Stomach smooth muscle (tissue), 2 donors: Measurements from ENCODE around the gene NT5DC2.

ENCODE experiments used
- H3K27ac ChIP-seq: one replicate; pipeline ENCODE4 v1.7.0; 2013; ENCODE audit warnings: mild to moderate bottlenecking, low read length, inconsistent platforms
- H3K27me3 ChIP-seq, 2 donors: one replicate each; pipeline ENCODE4 v1.7.0; 2013; ENCODE audit warnings: low read length in 2 of 2; ENCODE audit not compliant: insufficient read depth in 2 of 2, control insufficient read depth in 1 of 2
- H3K36me3 ChIP-seq, 2 donors: one replicate each; pipeline ENCODE4 v1.7.0; 2013; ENCODE audit warnings: low read length in 2 of 2; ENCODE audit not compliant: control insufficient read depth in 2 of 2, insufficient read depth in 2 of 2
- H3K4me1 ChIP-seq: one replicate; pipeline ENCODE4 v1.7.0; 2013; ENCODE audit warnings: low read length; ENCODE audit not compliant: control insufficient read depth, insufficient read depth
- H3K4me3 ChIP-seq, 2 donors: one replicate each; pipeline ENCODE4 v1.7.0; 2013; ENCODE audit warnings: low read length in 2 of 2
- H3K9ac ChIP-seq, 2 donors: one replicate each; pipeline ENCODE4 v1.7.0; 2013; ENCODE audit warnings: low read length in 2 of 2, mild to moderate bottlenecking in 1 of 2
- H3K9me3 ChIP-seq, 2 donors: one replicate each; pipeline ENCODE4 v1.7.0; 2013; ENCODE audit warnings: low read length in 2 of 2; ENCODE audit not compliant: control insufficient read depth in 2 of 2
- donor health status: healthy.
- donor health status: Pancreatic carcinoma.

NT5DC2 gene

DNA sequence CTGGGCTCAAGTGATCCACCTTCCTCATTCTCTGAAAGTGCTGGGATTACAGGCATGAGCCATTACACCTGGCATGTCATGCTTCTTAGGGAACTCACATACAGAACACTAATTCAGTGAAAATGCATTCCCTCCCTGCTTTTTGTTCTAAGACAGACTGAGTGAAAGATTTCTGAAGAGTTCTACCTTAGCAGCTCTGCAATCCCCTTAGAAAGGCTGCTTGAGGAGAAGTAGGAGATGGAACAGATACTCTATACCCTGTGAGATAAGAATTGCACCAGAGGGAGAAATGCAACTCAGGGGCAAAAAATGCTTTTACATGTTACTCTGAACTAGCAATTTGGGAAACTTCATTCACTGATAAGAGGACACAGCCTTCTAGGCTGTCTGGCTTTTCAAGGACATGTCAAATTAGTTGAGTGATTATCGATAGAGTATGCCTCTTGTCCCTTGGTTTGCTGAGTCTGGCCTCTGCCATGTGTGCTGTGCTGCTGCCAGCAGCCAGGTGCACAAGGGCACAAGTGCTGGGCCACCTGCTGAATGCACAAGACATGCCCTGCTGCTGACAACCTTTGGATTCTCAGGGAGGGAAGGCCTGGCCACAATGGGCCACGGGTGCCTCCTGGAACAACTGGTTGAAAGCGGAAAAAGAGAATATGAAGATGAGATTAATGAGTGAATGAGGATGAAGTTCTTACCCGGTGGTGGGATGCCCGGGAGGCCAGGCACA is 20.5 kb upstream of the NT5DC2 start:
- Histone ChIP-seq H3K9ac (no peak overlapping the region), H3K9me3 (no peaks in the 10 kb centered on the region), H3K27ac (no peak overlapping the region), H3K4me1 (peaks cover 8% of the 10 kb centered on the region), H3K27me3 (no peaks in the 10 kb centered on the region), H3K36me3 (peaks cover 27 to 45% of the 10 kb centered on the region in 2 donors), H3K4me3 (no peak overlapping the region)

- Histone ChIP-seq H3K27me3 (no peaks in the 10 kb centered on the region), H3K36me3 (peaks cover 28 to 39% of the 10 kb centered on the region in 2 donors), H3K27ac (no peak overlapping the region), H3K9me3 (no peaks in the 10 kb centered on the region), H3K9ac (no peak overlapping the region), H3K4me1 (no peaks in the 10 kb centered on the region), H3K4me3 (no peak overlapping the region)
These were observed 18.4 kb upstream of the NT5DC2 start for GRCh38 chr3:52552089-52552488.

DNA sequence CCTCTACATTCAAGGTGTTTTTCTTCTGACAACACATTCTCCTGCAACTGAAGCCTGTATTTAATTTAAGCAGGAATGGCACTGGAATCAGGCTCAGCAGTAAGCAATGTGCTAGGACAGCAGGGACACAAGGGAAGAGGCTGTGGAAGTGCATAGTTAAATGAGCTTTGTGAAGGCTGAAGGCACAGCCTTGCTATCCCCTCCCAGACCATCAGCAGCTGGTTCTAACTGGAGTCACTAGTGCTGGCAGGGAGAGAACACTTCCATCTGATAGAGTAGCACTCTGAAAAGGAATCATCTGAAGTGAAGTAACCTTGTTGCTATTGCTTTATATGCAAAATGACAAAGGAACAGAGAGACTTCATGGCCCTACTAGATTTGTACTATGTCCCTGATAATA is 17.5 kb upstream of the NT5DC2 start:
- Histone ChIP-seq H3K4me1 (no peaks in the 10 kb centered on the region), H3K27me3 (no peaks in the 10 kb centered on the region), H3K9me3 (no peaks in the 10 kb centered on the region), H3K9ac (no peak overlapping the region), H3K4me3 (no peak overlapping the region), H3K27ac (no peak overlapping the region), H3K36me3 (peaks cover 26 to 41% of the 10 kb centered on the region in 2 donors)

DNA sequence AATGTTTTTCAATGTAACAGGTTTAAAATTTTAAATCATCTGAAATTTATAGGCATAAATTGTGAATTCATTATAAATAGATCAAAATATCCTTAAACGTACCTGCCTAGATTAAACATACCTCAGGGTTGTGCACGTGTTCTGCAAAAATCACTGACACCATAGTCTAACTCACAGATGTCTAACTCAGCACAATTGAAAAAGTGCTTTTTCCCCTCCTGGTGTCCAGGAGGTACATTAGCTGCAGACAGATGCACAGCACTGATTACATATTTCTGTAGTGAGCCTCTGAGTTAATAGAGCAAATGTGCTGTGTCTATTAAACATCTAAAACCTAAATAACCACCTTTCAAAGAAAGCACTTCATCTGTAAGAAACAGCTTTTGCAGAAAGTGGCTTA is 13.5 kb upstream of the NT5DC2 start:
- Histone ChIP-seq H3K9ac (no peak overlapping the region), H3K9me3 (no peaks in the 10 kb centered on the region), H3K4me3 (no peak overlapping the region), H3K36me3 (peaks cover 10 to 29% of the 10 kb centered on the region in 2 donors), H3K27me3 (no peaks in the 10 kb centered on the region), H3K4me1 (no peaks in the 10 kb centered on the region), H3K27ac (no peak overlapping the region)

DNA sequence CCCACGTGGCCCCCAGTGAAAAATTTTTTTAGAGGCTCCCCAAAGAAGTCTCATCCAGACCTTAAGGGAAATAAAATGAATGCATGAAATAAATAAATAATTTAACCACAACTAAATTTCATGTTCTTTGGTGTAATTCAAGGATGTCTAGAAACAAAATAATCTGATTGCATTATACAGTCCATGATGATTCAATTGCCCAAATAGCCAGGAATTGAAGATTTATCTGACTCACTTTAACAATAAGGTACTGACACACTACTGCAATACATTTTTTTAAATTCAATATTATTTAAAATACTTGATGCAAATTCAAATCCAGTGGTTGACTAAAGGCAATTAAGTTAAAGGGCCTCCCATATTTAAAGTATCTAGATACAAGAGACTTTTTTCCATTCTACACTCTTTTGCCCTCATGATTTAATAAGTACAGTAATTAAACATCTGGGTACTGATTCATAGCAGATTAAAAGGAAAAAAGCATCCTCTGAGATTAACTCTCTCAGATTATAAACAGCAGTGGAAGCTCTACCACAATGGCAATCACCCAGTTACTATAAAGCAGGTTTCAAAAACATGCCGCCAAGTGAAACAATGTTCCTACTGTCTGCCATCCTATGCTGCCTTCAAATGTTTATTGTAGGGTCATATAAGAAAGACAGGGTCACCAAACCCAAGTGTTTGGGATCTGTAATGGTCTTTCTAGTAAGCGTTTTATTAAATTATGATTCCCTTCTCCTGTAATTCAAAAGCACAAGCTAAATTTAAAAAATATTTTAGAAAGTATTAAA is 12.6 kb upstream of the NT5DC2 start:
- no peaks in the 10 kb centered on the region for H3K4me1 ChIP-seq
- H3K27ac ChIP-seq: no peak overlapping the region
- no peaks in the 10 kb centered on the region for H3K9me3 ChIP-seq
- H3K27me3 ChIP-seq: no peaks in the 10 kb centered on the region
- no peak overlapping the region for H3K4me3 ChIP-seq
- H3K36me3 ChIP-seq: peaks cover 10 to 22% of the 10 kb centered on the region in 2 donors
- no peak overlapping the region for H3K9ac ChIP-seq

DNA sequence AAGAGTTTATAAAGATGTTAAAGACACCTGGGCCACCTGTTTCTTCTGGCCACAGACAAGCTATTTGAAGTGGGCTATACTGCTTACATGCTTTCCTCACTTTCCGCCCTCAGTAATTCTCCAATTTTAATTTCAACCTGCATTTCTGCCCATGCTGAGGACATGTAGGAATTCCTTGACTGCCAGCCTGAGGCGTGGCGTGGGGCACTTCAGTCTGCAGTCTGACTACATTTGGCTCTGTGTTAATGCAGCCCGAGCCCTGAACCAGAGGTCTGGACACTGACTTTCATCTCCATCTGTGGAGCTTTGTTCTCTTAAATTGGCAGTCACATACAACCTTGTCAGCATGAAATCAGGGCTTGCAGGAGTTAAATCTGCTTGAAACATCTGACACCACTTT is 11.3 kb upstream of the NT5DC2 start:
- Histone ChIP-seq H3K9me3 (no peaks in the 10 kb centered on the region), H3K36me3 (peaks cover 13 to 15% of the 10 kb centered on the region in 2 donors), H3K27ac (no peak overlapping the region), H3K4me3 (no peak overlapping the region), H3K4me1 (no peaks in the 10 kb centered on the region), H3K9ac (no peak overlapping the region), H3K27me3 (no peaks in the 10 kb centered on the region)

GRCh38 chr3:52541050-52541449 is 7.4 kb upstream of the NT5DC2 start:
- Histone ChIP-seq H3K9ac (no peak overlapping the region), H3K4me3 (no peak overlapping the region), H3K9me3 (no peaks in the 10 kb centered on the region), H3K27ac (no peak overlapping the region), H3K36me3 (peaks cover 5 to 10% of the 10 kb centered on the region in 2 donors), H3K27me3 (no peaks in the 10 kb centered on the region), H3K4me1 (peaks cover 30% of the 10 kb centered on the region)

GRCh38 chr3:52539010-52539653 is 5.5 kb upstream of the NT5DC2 start:
- H3K27ac ChIP-seq: no peak overlapping the region
- H3K4me3 ChIP-seq: no peak overlapping the region

DNA sequence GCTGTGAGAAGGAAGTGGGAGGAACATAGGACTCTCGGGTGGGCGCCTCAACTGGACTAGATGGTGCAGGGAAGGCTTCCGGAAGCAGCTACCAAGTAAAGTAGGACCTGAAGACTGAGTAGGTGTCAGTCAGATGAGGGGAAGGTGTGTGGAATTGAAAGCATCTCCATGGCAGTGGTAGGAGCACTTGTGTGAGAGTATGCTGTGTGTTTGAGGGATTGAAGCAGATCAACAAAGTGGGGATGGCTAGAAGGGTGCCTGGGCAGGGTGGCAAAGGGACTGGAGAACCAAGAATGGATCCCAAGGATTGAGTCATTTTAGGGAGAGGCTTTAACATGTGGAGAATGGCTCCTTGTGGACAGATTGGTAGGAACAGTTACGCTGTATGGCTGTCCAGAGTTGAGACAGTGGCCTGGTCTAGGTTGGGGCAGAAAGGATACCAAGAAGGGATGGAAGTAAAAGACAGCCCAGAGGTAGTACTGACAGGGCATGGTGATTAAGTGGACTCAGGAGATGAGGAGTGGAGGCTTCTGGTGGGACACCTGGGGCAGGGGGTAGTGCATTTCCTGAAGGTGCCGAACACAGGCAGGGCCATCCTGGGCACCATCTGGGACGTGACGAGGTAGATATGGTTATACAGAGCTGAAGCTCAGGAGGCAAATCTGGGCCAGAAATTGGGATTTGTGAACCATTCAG is 4.2 kb upstream of the NT5DC2 start:
- Histone ChIP-seq H3K9me3 (no peaks in the 10 kb centered on the region), H3K4me1 (peaks cover 45% of the 10 kb centered on the region), H3K9ac (peak overlapping the region; percentile 64 to 70), H3K36me3 (peaks cover 0 to 10% of the 10 kb centered on the region in 2 donors), H3K4me3 (peak overlapping the region; percentile 75 to 96), H3K27me3 (no peaks in the 10 kb centered on the region), H3K27ac (peak overlapping the region; percentile 88)

More at GRCh38 chr3:52539010-52539653, 5.5 kb upstream of the NT5DC2 start:
- Histone ChIP-seq H3K4me1 (peaks cover 39% of the 10 kb centered on the region), H3K9ac (no peak overlapping the region), H3K36me3 (peaks cover 1 to 10% of the 10 kb centered on the region in 2 donors), H3K27me3 (no peaks in the 10 kb centered on the region), H3K9me3 (no peaks in the 10 kb centered on the region)

- Histone ChIP-seq H3K9me3 (no peaks in the 10 kb centered on the region), H3K4me1 (peaks cover 49% of the 10 kb centered on the region), H3K4me3 (peak overlapping the region; percentile 75 to 96), H3K9ac (peak overlapping the region; percentile 70 to 93), H3K27ac (peak overlapping the region; percentile 88), H3K27me3 (no peaks in the 10 kb centered on the region), H3K36me3 (peaks cover 0 to 10% of the 10 kb centered on the region in 2 donors)
These were observed 3.5 kb upstream of the NT5DC2 start for GRCh38 chr3:52537165-52537620.
